Activated naive CD4-positive, alpha-beta T cell treated with anti-CD3 and anti-CD28 coated beads for 36 hours (primary cell): Measurements from ENCODE around the gene GPNMB. TPM values are rescaled to one million over a fixed set of nuclear protein-coding genes. Genes with fewer than 3 reads are reported as not detected.
A peak's percentile ranks its signal among the peaks of the same experiment; 100 is the strongest.
"Not testable (repeated sequence)": the region's sequence is repeated elsewhere in the genome, so short reads cannot be mapped to it uniquely, and the experiment has no call there.

ENCODE experiments used
- CTCF ChIA-PET: fragments of 350-600 bp; sonication (Branson Sonifier 250); formaldehyde crosslinking; loops from one replicate; lab custom pipeline; 2021; ENCODE audit warnings: antibody characterized with exemption; lab: Charles Lee
- DNase-seq: peaks from one replicate; pipeline ENCODE4 v3.0.0-alpha.2; 2020
- H3K27ac Mint-ChIP-seq: one replicate; pipeline ENCODE4 v1.8.0; 2021; ENCODE audit warnings: mild to moderate bottlenecking, mixed read lengths
- H3K27me3 Mint-ChIP-seq: one replicate; pipeline ENCODE4 v1.8.0; 2021; ENCODE audit warnings: low read depth, mixed read lengths
- H3K36me3 Mint-ChIP-seq: one replicate; pipeline ENCODE4 v1.8.0; 2021; ENCODE audit warnings: low read depth, mixed read lengths
- H3K4me1 Mint-ChIP-seq: one replicate; pipeline ENCODE4 v1.8.0; 2021; ENCODE audit warnings: low read depth, mixed read lengths
- H3K4me3 Mint-ChIP-seq: one replicate; pipeline ENCODE4 v1.8.0; 2021; ENCODE audit warnings: mild to moderate bottlenecking, moderate library complexity, mixed read lengths
- H3K9me3 Mint-ChIP-seq: one replicate; pipeline ENCODE4 v1.8.0; 2021; ENCODE audit warnings: mixed read lengths
- intact Hi-C: fragments of 100-400 bp; cut with micrococcal nuclease; formaldehyde crosslinking; loops from one replicate; pipeline ENCODE4 v1.15.1; 2023
- total RNA-seq, 2 experiments: library from RNA; stranded (reverse); gene quantifications; one replicate each; pipeline ENCODE4 v1.2.3, GENCODE V29; 2021

The GPNMB gene
- under 1 TPM; 0.38 to 0.54 TPM for total RNA-seq

DNA sequence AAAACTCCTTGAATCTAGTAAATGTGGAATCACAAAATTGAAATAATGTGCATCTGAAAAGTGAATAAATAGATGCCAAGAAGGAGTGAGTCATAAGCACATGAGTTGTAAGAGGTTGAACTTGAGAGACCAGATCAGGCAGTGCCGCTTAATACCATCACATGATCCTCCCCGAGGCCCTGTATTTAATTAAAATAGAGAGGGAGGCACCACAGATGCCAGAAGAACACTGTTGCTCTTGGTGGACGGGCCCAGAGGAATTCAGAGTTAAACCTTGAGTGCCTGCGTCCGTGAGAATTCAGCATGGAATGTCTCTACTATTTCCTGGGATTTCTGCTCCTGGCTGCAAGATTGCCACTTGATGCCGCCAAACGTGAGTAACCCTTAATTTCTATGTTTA, at the start of gene GPNMB:
Gene GPNMB (plus strand): TSS at position 221 of the 400 bp plus-strand sequence. CDS start 83 bp downstream, at position 304.
- intact Hi-C loops: no loop called here
- H3K4me1 Mint-ChIP-seq: peaks cover 5% of the 10 kb centered on the region
- peaks cover 1% of the 10 kb centered on the region for H3K9me3 Mint-ChIP-seq
- H3K27me3 Mint-ChIP-seq: peaks cover 49% of the 10 kb centered on the region
- H3K27ac Mint-ChIP-seq: no peak within 1 kb of the TSS
- no peaks in the 10 kb centered on the region for H3K36me3 Mint-ChIP-seq
- no peak for DNase-seq
- CTCF ChIA-PET: interaction anchor here (0.7 to 1.3 kb wide), 3 partner anchors 27 to 161 kb away, joined by 4 to 6 read pairs (median 5); no protein-coding TSS in a partner anchor
- peak within 1 kb of the TSS; percentile 10 for H3K4me3 Mint-ChIP-seq

DNA sequence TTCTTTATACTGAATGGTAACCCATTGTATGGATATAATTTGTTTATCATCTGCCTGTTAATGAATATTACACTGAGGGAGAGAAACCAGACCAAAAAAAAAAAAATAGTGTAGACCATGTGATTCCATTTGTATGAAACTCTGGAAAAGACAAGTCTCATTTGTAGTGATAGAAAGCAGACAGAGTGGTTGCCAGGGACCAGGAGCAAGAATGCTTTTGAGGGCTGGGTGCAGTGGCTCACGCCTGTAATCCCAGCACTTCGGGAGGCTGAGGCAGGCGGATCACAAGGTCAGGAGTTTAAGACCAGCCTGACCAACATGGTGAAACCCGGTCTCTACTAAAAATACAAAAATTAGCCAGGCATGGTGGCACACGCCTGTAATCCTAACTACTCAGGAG, 48.8 kb upstream of the GPNMB start:
- CTCF ChIA-PET, H3K9me3 Mint-ChIP-seq, intact Hi-C loops, H3K4me3 Mint-ChIP-seq, H3K4me1 Mint-ChIP-seq, H3K27me3 Mint-ChIP-seq, H3K27ac Mint-ChIP-seq, DNase-seq: not testable (repeated sequence)
- peaks cover 43% of the 10 kb centered on the region for H3K36me3 Mint-ChIP-seq

DNA sequence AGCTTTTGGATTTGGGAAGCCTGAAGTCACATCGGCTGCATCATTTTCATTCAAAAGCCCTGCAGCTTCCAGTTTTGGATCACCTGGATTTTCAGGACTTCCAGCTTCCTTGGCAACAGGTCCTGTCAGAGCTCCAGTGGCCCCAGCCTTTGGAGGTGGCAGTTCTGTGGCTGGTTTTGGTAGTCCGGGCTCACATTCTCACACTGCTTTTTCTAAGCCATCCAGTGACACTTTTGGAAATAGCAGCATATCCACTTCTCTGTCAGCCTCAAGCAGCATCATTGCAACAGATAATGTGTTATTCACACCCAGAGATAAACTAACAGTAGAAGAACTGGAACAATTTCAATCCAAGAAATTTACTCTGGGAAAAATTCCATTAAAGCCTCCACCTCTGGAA, 46.2 kb upstream of the GPNMB start:
- Mint-ChIP-seq H3K4me3 (no peak overlapping the region), H3K4me1 (peaks cover under 1% of the 10 kb centered on the region), H3K9me3 (no peaks in the 10 kb centered on the region), H3K27me3 (peaks cover 1% of the 10 kb centered on the region), H3K27ac (no peak overlapping the region), H3K36me3 (peaks cover 44% of the 10 kb centered on the region)
- intact Hi-C loops: no loop called here
- no peak for DNase-seq
- CTCF ChIA-PET: interaction anchor here (0.7 kb wide), 2 partner anchors 197 to 1489 kb away, joined by 3 read pairs; no protein-coding TSS in a partner anchor

DNA sequence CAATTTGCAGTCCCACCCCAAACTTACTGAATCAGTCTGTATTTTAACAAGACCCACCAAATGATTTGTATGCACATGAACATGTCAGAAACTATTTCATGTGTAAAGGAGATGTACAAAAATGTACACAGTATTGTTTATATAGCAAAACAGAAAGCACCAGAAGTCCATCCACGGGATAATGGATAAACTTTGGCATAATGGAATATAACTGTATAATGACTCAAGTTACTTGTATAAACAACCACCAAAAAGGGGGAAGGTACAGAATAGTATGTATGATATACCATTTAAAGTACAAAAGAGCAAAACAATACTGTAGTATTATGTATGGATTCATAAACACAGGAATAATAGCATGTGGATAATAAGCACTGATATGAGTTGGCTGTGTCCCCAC, 42.3 kb upstream of the GPNMB start:
- H3K27me3 Mint-ChIP-seq: peaks cover 23% of the 10 kb centered on the region
- no peak overlapping the region for H3K27ac Mint-ChIP-seq
- no peaks in the 10 kb centered on the region for H3K9me3 Mint-ChIP-seq
- H3K36me3 Mint-ChIP-seq: peaks cover 35% of the 10 kb centered on the region
- intact Hi-C loops: no loop called here
- DNase-seq: no peak
- H3K4me3 Mint-ChIP-seq: no peak overlapping the region
- H3K4me1 Mint-ChIP-seq: peaks cover 2% of the 10 kb centered on the region
- CTCF ChIA-PET: interaction anchor here (1.0 kb wide), 1 partner anchor 118 kb away, joined by 3 read pairs; no protein-coding TSS in a partner anchor

GRCh38 chr7:23205577-23205908, 41.0 kb upstream of the GPNMB start:
- no peaks in the 10 kb centered on the region for H3K9me3 Mint-ChIP-seq
- DNase-seq: no peak
- H3K36me3 Mint-ChIP-seq: peaks cover 27% of the 10 kb centered on the region
- H3K4me1 Mint-ChIP-seq: peaks cover 2% of the 10 kb centered on the region
- H3K4me3 Mint-ChIP-seq: no peak overlapping the region
- H3K27me3 Mint-ChIP-seq: peaks cover 25% of the 10 kb centered on the region
- intact Hi-C loops: no loop called here
- CTCF ChIA-PET: no interaction called here
- no peak overlapping the region for H3K27ac Mint-ChIP-seq

DNA sequence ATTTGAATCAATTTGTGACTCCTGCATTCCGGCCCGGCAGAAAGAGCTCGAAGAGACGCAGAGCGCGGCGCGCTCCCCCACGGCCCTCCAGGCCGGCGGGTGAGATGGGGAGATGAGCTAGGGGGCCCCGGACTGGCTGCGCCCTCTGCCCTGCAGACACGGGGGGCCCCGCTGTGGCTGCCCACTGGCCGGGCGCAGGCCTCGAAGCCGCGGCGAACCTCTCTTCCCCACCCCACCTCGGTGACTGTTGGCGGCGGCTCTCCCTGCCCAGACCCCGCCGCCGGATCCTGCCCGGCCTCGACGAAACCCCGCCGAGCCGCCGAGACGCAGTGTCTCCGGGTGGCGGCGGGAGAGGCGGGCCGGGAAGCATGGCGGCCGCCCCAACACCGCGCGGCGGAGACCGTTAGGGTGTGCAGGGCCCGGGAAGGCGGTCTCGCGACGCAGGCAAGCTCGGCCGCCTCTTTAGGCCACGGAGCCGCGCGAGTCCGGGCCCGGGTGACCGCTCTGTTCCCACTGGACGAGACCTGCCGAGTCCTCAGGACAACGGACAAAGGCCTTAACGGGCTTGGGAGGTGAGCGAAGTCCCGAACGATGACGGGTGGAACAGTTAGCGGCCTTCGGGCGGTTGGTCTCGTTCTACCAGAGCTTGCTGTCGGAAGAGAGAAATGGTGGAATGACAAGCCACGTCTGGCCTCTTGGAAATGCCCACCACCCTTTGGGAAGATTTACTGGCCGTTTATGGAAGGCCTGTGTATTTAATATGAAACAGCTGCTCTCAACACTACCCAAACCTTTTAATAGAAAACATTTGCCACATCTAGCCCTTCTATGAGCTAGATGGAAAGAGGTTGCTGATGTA, 40.4 kb upstream of the GPNMB start:
- H3K27ac Mint-ChIP-seq: peak overlapping the region; percentile 31
- H3K4me1 Mint-ChIP-seq: peaks cover 2% of the 10 kb centered on the region
- intact Hi-C loops: no loop called here
- CTCF ChIA-PET: no interaction called here
- H3K9me3 Mint-ChIP-seq: no peaks in the 10 kb centered on the region
- DNase-seq: no peak
- peak overlapping the region; percentile 30 for H3K4me3 Mint-ChIP-seq
- peaks cover 25% of the 10 kb centered on the region for H3K27me3 Mint-ChIP-seq
- H3K36me3 Mint-ChIP-seq: peaks cover 23% of the 10 kb centered on the region

DNA sequence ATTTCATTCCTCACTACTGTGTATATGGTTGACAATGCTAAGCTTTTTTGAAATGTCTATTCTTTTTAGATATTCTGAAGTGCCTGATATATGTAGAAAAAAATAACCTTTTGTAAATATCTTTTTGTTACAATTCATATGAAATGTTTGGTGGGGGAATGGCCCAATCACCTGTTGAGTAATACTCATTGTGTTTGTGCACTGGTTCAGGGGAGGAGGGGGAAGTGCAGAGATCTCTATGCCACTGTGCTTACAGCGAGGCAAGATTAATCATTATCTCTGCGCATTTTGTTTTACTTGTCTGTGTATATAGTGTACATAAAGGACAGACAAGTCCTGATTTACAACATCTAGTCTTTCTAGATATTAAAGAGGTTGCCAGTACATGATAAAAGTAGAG, 39.6 kb upstream of the GPNMB start:
- CTCF ChIA-PET: no interaction called here
- Mint-ChIP-seq H3K36me3 (peaks cover 14% of the 10 kb centered on the region), H3K4me3 (peak overlapping the region; percentile 30), H3K27ac (peak overlapping the region; percentile 31), H3K9me3 (no peaks in the 10 kb centered on the region), H3K27me3 (peaks cover 25% of the 10 kb centered on the region), H3K4me1 (peaks cover 2% of the 10 kb centered on the region)
- intact Hi-C loops: no loop called here
- no peak for DNase-seq

DNA sequence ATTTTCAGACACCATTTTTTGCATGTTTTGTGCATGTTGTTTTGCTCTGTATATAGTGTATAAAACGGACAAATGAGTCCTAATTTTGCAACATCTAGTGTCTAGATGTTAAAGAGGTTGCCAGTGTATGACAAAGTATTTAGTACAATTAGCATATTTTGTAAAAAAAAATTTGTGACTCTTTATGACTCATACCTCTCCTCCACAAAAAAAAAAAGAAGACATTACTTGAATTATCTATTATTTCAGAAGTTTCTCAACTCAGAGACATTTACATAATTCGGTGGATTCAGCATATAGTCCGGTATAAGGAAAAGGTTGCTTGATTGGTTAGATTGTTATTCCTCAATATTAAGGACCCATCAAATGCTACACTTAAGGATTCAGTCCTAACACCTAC, 38.7 kb upstream of the GPNMB start:
- DNase-seq: no peak
- H3K4me1 Mint-ChIP-seq: peaks cover 2% of the 10 kb centered on the region
- no peak overlapping the region for H3K4me3 Mint-ChIP-seq
- H3K27ac Mint-ChIP-seq: no peak overlapping the region
- H3K9me3 Mint-ChIP-seq: no peaks in the 10 kb centered on the region
- H3K27me3 Mint-ChIP-seq: peaks cover 25% of the 10 kb centered on the region
- peaks cover 11% of the 10 kb centered on the region for H3K36me3 Mint-ChIP-seq
- CTCF ChIA-PET: no interaction called here
- intact Hi-C loops: no loop called here

DNA sequence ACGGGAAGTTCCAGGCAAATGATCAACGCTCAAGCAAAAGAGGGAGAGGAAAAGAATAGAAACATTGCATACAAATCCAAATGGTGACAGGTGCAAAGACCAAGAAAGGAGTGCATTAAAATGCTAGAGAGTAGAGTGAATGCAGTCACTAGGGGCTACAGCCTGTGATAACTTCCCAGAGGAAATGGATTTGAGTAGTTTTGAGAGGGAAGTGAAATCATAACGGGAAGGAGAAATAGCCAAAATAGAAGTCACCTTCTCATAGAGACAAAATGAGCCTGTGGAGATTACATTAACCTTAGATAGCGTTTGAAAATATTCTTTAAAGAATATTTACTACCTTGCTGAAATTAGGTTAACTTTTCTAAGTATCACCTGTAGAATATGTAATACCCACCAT, 38.3 kb upstream of the GPNMB start:
- Mint-ChIP-seq H3K4me3 (no peak overlapping the region), H3K36me3 (peaks cover 11% of the 10 kb centered on the region), H3K27ac (no peak overlapping the region), H3K9me3 (no peaks in the 10 kb centered on the region), H3K4me1 (peaks cover 2% of the 10 kb centered on the region), H3K27me3 (peaks cover 25% of the 10 kb centered on the region)
- CTCF ChIA-PET: no interaction called here
- intact Hi-C loops: no loop called here
- DNase-seq: no peak

- H3K4me3 Mint-ChIP-seq: no peak overlapping the region
- no peak for DNase-seq
- H3K27ac Mint-ChIP-seq: no peak overlapping the region
- H3K36me3 Mint-ChIP-seq: peaks cover 4% of the 10 kb centered on the region
- H3K4me1 Mint-ChIP-seq: no peaks in the 10 kb centered on the region
- H3K27me3 Mint-ChIP-seq: peaks cover 22% of the 10 kb centered on the region
- H3K9me3 Mint-ChIP-seq: no peaks in the 10 kb centered on the region
- intact Hi-C loops: no loop called here
- CTCF ChIA-PET: no interaction called here
These were observed 36.1 kb upstream of the GPNMB start for GRCh38 chr7:23210506-23210905.

DNA sequence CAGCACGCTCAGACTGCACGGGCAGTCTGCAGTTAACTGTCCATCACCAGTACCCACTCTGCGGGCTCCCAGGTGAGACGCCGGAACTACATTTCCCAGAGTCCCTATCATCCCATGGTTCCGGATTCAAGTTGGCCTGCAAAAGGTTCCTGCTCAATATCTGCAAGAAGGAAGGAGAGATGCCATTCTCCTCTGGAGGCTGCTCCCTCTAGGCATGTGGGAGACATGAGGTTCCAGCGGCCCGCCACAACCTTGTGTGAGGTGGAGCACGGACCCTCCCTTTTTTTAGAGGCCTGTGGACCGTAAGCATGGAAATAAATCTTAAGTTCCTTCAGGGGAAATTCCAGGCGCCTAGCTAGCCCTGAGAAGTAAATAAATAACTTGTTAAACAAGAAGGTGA, 35.0 kb upstream of the GPNMB start:
- no peak for DNase-seq
- CTCF ChIA-PET: no interaction called here
- intact Hi-C loops: no loop called here

GRCh38 chr7:23212395-23212794, 34.2 kb upstream of the GPNMB start:
- Mint-ChIP-seq H3K4me3 (no peak overlapping the region), H3K27ac (no peak overlapping the region), H3K4me1 (no peaks in the 10 kb centered on the region), H3K36me3 (no peaks in the 10 kb centered on the region), H3K9me3 (no peaks in the 10 kb centered on the region), H3K27me3 (peaks cover 10% of the 10 kb centered on the region)
- intact Hi-C loops: no loop called here
- no peak for DNase-seq
- CTCF ChIA-PET: no interaction called here

More for the DNA sequence above, 35.0 kb upstream of the GPNMB start:
- Mint-ChIP-seq H3K4me1 (no peaks in the 10 kb centered on the region), H3K9me3 (no peaks in the 10 kb centered on the region), H3K27me3 (peaks cover 16% of the 10 kb centered on the region), H3K27ac (no peak overlapping the region), H3K4me3 (no peak overlapping the region), H3K36me3 (peaks cover under 1% of the 10 kb centered on the region)

GRCh38 chr7:23212841-23213240, 33.7 kb upstream of the GPNMB start:
- Mint-ChIP-seq H3K4me1 (no peaks in the 10 kb centered on the region), H3K9me3 (no peaks in the 10 kb centered on the region), H3K27ac (no peak overlapping the region), H3K27me3 (peaks cover 7% of the 10 kb centered on the region), H3K4me3 (no peak overlapping the region), H3K36me3 (no peaks in the 10 kb centered on the region)
- DNase-seq: no peak
- CTCF ChIA-PET: no interaction called here
- intact Hi-C loops: no loop called here
